ENCODE data around the gene MID1.

Gene MID1

DNA sequence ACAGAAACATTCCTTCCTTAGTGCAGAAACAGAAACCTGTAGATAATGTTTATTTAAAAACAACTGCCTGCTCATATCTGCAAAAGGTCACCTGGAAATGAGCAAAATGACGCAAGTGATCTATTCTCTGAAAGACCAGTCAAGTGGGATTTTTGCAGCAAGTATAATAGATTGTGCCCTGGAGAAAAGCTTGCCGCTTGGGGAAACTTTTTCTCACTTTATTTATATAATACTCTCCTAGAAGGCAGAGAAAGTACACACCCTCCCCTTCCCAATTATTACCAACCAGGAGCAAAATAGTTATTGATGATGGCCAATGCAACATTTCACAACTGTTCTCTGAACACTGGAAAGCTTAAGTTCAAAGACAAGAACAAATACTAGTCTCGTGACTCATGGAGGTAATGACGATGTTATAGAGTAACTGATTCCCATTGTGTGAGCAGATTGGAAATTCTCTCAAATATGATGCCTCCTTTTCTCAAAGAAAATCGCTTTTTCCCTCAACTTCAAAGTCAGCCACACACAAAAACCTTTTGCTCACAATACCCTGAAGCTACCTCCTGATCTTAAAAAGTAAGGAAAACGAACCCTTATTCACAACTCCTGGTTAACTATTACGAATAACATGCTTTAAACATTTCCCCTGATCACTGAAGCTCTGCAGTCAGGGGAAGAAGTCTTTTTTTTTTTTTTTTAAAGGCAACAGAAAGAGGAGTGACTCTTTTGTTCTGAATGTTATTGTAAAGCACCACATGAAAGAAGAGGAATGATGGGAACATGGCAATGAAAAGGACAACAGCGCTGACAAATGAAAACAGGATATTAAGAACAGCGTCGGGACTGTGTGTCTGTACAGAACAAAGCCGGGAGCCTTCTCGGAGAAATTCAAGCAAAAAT lies 41.0 kb downstream of the MID1 start:
- DNase-seq (ENCODE audit: extremely low spot score, insufficient read length, low read depth) (no peak), FAIRE-seq (no peak)

DNA sequence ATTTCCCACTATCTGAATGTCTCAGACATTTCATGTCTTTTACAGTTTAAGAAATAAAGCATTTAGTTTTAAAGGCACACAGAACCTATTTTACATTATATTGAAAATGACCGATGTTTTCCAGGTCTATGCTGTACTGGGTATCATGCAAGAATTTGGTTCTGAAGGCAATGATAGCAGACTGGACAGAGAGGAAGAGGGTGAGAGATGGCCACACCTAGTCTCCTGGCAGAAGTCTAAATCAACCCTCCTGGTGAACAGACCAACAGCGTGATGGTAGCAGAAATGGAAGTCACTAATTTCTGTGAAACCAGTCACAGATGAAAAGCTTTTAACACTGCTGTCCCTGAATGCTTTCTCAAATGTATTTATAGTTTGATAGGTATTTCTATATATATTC lies 41.9 kb downstream of the MID1 start:
- FAIRE-seq (no peak), DNase-seq (ENCODE audit: extremely low spot score, insufficient read length, low read depth) (no peak)

DNA sequence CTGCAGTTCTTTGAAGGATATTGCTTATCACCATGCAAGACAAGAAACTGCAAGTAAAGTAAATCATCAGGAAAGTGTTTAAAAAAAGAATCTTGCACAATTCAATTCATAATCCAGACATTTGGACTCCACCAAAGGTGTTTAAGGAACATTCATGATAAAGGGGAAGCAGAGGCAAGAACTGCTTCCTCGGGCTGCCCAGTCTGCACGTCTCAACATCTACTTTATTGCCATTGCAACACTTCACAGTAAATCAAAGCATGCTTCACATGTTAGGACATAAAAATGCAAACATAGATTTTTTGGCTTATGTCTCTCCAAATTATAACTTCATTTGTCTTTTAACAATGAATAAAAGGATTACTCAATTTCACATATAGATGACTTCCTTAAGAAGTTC lies 42.5 kb downstream of the MID1 start:
- DNase-seq (ENCODE audit: extremely low spot score, insufficient read length, low read depth) (no peak), FAIRE-seq (no peak)

DNA sequence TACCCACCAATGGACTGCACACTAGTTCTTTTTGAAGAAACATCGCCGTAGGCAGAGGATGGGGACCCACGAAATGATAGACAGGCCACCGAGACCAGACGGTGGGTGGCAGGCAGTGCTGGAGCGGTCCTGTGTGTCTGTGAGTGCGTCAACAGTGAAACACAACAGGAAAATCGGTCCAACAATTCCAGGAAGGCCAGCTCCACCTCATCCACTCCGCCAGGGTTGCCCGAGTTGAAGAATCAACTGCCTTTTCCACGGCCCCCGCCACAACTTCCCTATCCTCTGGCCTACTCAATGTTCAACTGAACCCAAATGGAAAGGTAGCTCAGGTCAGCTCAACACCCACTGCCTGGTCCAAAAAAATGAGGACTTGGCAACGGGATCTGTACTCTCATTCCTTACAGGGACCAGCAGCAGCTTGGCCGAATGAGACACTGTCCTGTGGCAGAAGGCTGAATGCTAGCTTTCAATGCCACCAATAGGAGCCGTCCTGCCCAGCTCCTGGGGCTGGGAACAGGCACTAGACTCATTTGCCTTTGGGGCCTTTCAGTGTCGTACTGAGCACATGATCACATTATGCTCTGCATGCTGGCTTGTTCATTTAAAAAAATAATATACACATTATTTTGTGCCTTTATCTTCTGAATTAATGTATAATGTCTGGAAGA lies 43.5 kb downstream of the MID1 start:
- FAIRE-seq (no peak), DNase-seq (ENCODE audit: extremely low spot score, insufficient read length, low read depth) (no peak)

DNA sequence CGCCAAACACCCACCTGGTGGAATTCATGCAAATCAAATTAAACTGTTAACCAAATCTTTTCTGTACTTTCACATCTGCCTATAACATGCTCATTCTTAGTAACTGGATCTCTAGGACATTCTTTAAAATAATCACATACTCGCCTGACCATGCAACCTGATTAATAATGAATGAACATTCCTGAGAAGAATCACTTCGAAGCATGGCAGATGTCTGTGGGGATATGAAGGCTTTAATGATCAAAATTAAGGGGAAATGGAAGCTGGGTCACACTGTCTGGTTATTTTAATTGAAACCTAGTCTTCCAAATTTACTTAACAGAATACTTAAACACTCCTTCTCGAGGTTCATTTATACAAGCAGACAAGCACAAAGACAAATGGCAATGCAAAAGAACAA lies 44.2 kb downstream of the MID1 start:
- no peak for FAIRE-seq

DNA sequence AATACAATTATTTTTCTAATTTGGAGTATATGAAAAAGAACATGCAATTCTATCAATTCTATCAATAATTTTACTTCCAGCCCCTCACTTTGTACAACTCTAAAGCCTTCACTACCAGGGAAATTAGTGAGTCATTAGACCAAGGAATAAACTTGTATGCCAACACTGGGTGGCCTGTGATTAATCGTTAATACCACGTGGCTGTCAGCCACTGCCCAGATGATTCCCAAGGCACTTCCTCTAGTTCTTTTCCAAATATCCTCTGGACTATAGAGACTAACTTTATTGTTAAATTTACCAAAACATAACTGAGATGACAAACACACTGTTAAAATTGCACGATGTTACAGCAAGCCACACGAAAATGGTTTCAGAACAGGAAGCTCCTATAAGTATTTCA lies 45.7 kb downstream of the MID1 start:
- FAIRE-seq, result no peak
- no peak for DNase-seq (ENCODE audit: extremely low spot score, insufficient read length, low read depth)

More for the DNA sequence above, 44.2 kb downstream of the MID1 start:
- no peak for DNase-seq (ENCODE audit: extremely low spot score, insufficient read length, low read depth)

DNA sequence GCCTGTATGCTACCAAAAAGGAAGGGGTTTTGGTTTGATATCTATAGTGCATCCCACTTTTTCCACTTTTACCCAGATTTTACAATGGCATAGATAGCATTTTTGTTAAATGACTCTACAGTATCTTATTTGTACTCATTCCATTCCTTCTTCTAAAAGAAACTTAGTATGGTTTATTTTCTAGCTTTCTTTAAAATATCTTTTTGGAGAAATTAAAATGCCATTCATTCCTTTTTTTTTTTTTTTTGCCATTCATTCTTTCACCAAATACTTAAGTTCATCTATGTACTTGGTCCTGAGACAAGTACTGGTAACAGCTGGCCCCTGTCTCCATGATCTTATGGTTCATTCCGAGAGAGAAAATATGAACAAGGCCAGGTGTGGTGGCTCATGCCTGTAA lies 49.1 kb downstream of the MID1 start:
- FAIRE-seq, result no peak
- no peak for DNase-seq (ENCODE audit: extremely low spot score, insufficient read length, low read depth)

DNA sequence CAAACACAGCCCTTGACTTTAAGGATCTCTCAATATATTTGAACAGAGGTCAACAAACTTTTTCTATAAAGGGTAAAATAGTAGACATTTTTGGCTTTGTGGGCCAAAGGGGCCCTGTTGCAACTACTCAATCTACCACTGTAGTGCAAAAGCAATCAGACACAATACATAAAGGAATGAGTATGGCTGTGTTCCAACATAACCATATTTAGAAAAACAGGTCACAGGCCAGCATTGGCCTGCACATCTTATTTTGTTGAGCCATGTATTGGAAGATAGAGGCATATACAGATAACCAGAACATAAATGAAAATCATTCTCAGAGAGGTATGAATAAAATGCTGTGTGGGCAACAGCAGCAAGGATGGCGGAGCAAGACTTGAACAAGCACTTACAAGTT lies 49.8 kb downstream of the MID1 start:
- DNase-seq (ENCODE audit: extremely low spot score, insufficient read length, low read depth), result no peak
- FAIRE-seq, result no peak

DNA sequence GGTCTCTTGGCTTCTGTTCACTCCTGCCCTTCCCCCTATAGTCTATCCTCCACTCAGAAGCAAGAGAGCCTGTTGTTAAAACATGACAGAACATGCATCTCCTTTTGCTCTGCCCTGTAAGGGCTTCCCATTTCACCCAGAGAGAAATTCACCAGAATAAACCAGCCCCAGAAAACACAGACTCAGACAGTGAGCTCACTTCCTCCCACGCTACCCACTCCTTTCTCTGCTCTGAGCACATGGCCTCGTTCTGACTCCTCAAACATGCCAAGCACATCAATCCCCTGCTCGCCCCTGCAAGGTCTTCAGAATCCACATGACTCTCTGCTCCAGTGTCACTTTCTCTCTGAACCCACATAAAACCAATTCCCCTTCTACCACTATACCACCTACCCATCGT lies 50.4 kb downstream of the MID1 start:
- FAIRE-seq, result no peak
- no peak for DNase-seq (ENCODE audit: extremely low spot score, insufficient read length, low read depth)

DNA sequence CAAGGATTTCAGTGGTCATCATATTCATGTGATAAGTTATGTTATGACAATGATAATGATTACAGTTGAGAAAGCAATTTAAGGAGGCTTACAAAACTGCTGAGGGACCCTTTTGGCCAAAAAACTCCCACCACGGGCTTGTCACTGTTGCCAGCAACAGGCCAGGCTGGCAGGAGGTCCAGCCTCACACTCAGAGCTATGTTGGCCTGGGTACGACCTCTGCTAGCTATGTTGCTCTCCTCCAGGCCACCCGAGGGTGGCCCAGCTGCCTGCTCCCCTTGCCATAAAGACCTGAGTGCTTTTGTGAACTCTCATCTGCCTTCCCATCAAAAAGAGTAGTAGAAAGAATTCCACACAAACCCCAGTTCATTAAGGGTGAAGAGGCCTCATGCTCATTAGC lies 52.0 kb downstream of the MID1 start:
- no peak for FAIRE-seq
- DNase-seq (ENCODE audit: extremely low spot score, insufficient read length, low read depth), result no peak

DNA sequence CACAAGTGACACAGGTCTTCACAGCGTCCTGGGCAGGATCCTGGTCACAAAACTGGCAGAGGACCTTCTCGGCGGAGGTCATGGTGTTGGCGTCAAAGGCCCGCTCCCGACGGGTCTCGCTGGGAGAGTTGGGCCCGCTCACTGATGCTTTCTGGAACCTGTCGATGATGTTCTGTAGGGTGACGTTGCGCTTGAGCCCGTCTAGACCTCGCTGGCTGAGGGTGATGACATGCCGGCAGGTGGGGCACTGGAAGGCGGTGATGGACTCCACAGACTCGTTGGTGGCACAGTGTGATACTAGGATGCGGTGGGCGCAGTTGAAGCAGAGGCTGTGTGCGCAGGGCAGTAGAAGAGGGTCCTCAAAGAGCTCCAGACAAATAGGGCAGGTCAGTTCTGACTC lies 53.2 kb downstream of the MID1 start:
- no peak for FAIRE-seq
- DNase-seq (ENCODE audit: extremely low spot score, insufficient read length, low read depth), result no peak

DNA sequence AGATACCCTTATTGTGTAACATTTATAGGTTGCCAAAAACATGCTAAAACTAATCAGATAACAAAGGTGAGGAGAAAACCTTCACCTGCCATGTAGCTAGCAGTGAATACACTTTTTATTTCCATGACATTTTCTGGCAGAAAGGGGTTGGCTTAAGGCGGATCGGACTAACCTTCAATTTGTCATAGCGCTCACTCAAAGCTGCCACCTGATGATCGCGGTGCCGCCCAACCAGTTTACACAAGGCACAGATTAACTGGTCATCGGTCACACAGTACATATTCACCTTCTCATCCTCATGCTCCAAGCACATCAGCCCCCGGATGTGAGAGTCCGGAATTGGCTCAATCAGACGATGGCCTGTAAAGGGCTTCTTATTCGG lies 53.7 kb downstream of the MID1 start:
- FAIRE-seq, result no peak
- no peak for DNase-seq (ENCODE audit: extremely low spot score, insufficient read length, low read depth)

DNA sequence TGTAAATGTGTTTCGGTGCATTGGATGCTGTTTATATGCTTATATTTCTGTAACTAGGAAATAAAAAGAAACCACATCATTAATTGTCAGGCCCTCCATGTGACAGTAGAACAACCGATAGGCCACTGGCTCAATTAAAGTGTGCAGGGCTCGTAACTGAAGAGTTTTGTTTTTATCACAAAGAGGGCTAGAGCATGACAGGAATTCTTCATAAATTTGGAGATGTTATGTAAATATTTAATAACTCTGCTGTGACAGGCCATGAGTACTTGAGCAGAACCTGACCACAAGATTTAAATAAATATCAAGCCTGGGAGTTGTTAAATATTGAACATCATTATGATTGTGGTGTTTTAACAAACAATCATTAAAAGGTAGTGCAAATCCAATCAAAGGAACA lies 55.9 kb downstream of the MID1 start:
- FAIRE-seq, result no peak
- no peak for DNase-seq (ENCODE audit: extremely low spot score, insufficient read length, low read depth)

DNA sequence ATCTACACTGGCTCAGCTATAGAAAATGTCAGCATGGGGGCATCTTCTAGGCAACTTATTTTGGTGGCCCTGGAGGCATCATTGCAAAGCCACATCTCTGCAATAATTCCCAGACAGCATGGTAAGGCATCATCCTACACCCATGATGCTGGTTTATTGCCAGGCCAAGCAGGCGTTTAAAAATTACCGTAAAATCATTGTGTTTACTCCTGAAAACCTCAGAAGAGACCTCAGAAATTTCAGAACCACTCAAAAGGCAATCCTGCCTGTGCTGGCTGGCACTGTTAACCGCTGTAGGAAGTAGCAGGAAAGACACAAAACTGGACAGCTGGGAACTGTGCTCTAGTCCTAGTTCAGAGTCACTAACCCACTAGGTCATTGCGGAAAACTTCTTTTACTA lies 63.2 kb downstream of the MID1 start:
- DNase-seq (ENCODE audit: extremely low spot score, insufficient read length, low read depth) (no peak), FAIRE-seq (no peak)

DNA sequence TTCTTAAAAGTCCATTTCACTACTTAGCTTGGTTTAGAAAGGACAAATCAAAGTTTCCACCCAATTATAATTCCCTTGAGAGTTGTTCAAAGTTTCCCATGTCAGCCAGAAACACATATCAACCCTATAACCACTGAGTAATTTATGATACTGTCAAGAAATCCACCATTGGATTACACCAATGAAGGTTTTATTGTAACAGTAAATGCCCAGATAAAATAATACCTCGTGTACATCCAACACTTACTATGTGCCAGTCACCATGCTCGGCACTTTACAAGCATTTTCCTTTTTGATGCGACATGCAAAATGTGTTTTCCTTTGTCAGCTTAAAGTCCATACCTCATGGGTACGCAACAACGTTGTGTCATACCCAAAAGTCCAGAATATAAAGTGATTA lies 64.0 kb downstream of the MID1 start:
- FAIRE-seq, result no peak
- DNase-seq (ENCODE audit: extremely low spot score, insufficient read length, low read depth), result no peak

DNA sequence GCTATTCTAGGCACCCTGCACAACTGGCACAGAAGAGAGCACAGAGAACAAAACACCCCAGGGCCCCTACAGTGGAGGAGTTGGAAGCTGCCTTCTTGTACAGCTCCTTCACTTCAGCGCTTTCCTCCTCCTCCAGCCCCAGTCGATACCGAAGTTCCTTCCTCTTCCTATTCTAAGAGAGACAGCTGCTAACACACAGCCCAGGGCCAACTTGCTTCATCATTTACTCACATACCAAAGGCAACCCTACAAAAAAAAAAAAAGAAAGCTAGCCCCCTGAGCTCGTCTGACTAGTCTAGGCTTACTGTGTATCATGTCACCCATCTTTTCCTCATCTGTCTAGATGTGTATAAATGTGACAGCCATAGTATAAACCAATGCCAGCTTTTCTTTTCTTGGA lies 64.5 kb downstream of the MID1 start:
- DNase-seq (ENCODE audit: extremely low spot score, insufficient read length, low read depth) (no peak), FAIRE-seq (no peak)

DNA sequence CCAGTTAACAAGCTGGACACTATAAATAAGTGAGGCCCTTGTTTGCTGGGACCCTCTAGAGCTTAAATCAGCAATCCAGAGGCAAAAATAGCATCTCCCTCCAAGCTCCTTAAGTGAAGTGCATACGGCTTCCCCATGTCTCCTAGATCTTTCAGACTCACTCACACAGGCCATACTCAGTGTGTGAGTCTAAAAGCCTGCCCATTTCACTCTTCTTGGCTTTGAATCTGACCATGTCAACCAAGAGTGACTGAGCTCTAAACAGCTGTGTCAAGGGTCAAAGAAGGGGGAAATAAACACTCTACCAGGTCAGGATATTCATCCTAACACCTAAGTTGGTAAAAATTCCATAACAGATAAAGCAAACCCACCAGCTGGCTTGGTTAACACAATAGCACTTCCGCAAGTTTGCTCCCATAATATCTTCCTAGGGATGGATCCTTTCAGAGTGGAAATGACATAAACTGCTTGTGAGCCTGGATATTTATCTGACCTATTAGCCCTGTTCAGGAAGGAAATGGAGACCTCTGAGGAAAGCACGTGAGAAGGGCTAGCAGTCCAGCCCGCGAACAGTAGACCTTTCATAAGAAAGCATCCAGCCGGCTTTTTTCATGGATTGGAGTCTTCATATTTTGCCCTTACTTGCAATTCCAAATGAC lies 65.6 kb downstream of the MID1 start:
- FAIRE-seq, result no peak
- no peak for DNase-seq (ENCODE audit: extremely low spot score, insufficient read length, low read depth)

DNA sequence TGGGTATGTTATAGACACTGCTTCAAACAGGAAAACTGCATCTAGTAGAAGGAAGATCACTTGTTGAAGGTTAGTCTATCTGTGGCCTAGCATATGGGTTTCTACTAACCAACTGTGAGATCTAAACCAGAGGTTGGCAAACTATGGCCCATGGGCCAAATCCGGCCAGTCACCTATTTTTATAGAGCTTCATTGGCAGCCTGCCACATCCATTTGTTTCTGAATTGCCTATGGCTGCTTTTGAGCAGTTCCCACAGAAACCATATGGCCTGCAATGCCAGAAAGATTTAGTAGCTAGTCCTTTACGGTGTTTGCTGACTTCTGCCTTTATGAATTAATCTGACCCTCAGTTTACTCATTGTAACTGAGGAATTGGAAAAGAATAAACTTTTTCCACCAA lies 71.1 kb downstream of the MID1 start:
- no peak for FAIRE-seq
- no peak for DNase-seq (ENCODE audit: extremely low spot score, insufficient read length, low read depth)

DNA sequence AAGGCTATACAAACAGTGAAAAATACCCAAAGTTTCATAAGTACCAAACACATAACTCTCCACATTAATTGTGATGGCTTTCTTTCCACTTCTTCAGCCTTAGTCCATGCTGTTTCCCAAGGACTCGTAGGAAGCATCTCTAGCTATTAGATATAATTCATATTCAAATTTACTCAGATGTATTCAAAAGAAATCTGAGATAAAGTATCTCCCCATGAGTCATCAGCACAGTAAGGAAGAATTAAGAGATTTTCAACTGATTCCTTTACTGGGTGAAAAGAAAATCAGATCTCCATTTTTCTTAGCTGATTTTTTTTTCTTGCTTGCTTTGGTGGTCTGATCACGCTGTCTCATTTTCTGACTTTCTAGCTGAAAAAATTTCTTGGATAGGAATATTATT lies 71.7 kb downstream of the MID1 start:
- DNase-seq (ENCODE audit: extremely low spot score, insufficient read length, low read depth), result no peak
- FAIRE-seq, result no peak

DNA sequence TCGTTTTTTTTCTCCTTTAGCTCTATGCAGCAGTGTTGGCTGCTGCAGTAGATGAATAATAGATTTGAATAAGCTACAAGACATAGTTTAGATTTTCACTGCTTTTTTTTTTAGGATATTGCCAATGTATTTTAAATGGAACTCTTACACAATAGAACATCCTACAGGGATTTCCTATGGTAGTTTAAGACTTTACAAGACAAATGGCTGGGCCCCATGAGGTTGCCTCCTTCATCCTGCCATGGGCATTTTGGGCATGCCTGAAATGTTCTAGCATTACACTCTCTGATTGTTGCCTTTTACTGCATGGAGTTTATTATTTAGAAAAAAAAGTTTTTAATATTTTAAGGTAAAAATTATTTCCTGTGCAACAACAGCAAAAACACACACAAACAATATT lies 74.5 kb downstream of the MID1 start:
- no peak for FAIRE-seq
- no peak for DNase-seq (ENCODE audit: extremely low spot score, insufficient read length, low read depth)

DNA sequence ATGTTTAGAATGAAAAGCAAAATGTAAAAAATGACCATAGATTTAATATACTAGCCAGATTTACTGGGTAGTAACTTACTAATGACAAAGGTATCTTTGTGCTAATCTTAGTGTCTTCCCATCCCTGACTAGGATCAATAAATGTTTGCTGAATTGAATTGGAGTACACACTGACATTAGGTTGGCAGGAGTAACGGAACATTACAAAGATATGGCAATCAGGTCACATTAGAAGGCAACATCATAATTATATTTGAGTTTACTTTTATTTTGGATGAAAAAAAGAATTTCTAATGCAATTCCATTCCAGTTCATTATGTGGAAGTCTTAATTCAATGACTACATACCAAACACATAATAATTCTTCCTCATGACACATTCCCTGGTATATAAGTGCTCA lies 77.8 kb downstream of the MID1 start:
- FAIRE-seq, result no peak
- no peak for DNase-seq (ENCODE audit: extremely low spot score, insufficient read length, low read depth)
